NAMALWA (cell line): ENCODE measurements around the gene IFNAR2.

Experiments used
- DNase-seq: peaks from one replicate; pipeline ENCODE4 v3.0.0-alpha.2; 2015; ENCODE audit warnings: low spot score

The IFNAR2 gene

GRCh38 chr21:33229784-33230544 is at the start of gene IFNAR2:
TSS of gene IFNAR2 (plus strand) at chr21:33229938. CDS start at chr21:33241923, 11,985 bp downstream.
- peak; percentile 75 for DNase-seq

GRCh38 chr21:33185852-33186251 is 43.9 kb upstream of the IFNAR2 start:
- no peak for DNase-seq

DNA sequence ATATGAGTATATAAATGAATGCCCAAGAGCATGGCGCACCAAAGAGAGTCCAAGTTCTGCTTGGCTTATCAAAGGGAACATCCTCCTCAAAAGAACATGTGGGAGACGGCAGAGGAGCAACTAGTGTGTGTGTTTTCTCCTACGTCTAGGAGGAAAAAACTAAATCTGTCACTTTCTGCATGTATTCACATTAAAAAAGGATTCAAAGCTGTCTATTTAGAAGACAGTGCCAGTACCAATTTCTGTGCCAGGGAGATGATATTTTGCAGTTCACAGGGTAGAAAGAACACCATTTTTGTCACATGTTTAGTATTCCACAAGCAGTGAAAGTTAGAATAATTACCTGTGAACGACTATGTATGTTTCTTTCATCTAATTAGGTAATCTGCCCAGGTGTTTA is 42.5 kb upstream of the IFNAR2 start:
- no peak for DNase-seq

DNA sequence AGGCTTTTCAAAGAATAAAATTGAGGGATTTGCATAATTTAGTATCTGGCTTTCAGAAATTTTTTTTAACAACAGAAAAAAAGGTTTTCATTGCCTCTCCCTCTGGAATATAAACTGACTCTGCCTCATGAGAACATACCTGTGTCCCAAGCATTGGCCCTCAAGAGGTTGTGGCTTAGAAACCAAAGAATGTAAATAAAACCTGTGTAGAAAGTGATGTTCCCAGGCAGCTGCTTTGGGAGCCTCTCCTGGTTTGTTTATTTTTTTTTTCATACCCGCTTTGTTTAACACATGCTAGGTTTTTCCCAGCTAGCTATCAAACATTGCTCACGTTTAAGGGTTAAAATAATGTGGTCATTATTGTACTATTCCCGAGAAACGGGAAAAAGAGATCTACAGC is 40.5 kb upstream of the IFNAR2 start:
- no peak for DNase-seq

GRCh38 chr21:33189824-33190223 is 39.9 kb upstream of the IFNAR2 start:
- DNase-seq, result no peak

DNA sequence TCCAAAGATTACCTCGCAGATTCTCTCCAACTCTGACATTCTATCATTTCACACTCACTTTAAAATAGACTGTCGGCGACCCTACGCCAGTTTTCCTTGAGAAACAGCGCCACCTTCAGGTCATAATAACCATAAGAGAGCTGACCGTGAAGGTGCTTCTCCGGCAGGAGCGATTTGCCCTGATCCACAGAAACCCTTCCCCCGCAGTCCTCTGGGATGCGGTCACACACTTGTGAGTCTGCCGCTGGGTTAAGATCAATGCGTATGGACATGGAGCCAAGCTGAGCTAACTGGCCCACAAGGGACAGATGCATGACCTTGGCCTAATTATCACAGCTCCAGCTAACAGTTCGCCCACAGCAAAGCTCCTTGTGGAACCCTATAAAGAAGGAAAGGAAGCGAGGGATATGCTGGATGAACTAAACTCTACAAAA is 32.8 kb upstream of the IFNAR2 start:
- peak; percentile 82 for DNase-seq

DNA sequence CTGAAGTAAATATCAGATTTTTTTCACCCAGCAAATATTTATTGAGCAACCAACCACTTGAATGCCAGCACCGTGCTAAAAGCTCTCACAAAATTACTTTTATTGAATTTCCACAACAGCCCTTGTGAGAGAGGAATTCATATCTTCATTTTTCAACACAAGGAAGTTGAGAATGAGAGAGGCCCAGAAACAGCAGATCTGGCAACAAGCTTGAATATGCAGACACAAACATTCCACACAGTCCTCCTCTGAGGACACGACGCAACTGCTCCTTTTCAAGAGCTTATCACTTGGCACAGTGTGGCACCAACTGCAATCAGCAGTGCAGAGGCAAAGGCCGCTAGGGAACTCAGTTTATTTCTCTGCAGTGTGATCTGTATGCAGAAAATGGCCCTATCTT is 32.2 kb upstream of the IFNAR2 start:
- no peak for DNase-seq

GRCh38 chr21:33198346-33199099 is 31.2 kb upstream of the IFNAR2 start:
- DNase-seq, result no peak

DNA sequence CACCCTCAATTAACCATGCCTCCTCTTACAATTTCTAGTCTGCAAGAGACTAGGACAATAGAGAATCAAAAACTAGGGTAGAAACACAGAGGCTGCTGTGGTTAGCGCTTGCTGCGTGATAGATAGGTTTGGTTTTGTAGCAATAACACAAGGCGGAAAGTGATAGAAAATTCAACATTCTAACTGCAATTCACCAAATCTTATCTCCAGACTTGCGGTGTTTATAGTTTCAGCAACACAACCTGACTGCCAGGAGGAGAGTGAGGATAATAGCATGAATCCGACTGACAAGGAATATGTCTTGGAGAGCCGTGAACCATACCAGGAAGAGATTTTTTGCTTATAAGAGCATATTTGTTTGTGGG is 30.7 kb upstream of the IFNAR2 start:
- no peak for DNase-seq

DNA sequence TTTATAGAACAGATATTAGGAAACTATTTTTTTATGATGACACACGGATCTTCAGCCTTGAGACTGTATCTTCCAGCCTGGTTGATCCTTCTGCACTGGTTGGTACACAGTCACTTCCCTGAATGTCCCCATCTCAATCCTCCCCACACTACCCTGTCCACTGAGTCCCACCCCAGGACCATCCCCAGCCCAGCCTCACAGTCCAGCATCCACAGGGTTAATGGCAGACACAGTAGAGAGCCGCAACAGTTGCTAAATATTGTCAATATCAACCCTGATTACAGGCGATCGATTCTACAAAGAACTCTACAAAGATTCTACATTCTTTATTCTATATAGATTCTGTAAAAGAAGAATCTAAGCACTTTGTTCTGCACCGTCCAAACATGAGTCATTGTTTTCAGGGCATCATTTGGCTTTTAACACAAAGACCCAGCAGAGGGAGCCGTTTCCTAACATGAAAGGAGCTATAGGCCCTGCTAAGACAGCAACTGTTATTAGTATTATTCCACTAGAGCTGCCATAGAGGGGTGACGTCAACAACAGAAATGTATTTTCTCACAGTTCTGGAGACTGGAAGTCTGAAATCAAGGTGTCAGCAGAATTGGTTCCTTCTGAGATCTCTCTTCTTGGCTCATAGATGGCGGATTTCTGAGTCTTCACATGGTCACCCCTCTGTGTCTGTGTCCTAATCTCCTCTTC is 30.1 kb upstream of the IFNAR2 start:
- DNase-seq, result peak; percentile 97

DNA sequence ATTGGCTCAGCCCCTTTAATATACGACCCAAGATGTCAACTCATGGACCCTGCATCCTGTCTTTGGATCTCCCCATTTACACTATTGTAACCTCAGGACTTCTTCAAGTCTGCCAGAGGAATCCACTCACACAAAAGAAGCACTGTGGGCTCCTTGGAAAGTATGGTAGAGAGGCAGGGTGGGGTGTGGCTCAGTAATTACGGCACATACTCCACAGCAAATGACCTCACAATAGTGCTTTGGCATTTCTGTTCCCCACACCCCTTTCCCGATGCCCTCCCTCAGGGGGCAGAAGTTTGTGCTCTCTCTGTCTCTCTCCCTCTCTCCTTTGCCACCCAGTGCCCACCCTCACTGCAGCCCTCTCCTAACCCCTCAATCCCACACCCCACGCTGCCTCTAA is 27.8 kb upstream of the IFNAR2 start:
- DNase-seq, result no peak

DNA sequence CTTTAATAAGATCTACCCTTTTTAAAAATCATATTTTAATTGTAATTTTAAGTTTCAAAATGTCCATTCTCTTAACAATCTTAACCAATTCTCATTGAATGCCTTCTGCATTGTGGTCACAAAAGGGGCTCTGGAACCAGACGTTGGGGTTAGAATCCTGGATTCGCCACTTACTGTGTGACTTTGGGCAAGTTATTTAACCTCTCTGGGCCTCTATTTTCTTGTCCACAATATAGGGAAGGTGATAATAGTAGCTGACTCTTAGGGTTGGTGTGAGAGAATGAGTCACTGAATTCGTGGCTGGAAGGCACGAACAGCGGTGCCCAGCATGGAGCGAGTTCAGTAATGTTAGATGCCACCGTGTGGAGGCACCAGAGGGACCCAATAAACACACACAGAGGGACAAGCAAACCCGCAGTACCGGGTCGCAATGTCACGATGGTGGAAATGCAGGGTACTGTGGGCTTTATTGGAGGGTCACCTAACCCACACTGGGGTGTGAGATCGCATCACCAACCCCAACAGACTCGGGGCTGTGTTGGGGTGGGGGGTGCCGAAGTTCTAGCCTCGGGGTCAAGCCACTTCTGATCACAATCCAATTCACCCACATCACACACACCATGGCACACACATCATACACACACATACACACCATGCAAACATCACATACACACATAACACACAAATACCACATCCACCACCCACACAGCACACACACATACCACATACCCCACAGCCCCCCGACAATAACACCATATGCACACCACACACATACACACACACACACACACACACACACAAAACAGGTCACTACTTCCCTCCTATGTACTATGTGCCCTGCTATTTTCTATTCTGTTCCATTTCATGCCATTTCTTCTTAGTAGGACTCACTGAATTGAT is 27.0 kb upstream of the IFNAR2 start:
- no peak for DNase-seq

DNA sequence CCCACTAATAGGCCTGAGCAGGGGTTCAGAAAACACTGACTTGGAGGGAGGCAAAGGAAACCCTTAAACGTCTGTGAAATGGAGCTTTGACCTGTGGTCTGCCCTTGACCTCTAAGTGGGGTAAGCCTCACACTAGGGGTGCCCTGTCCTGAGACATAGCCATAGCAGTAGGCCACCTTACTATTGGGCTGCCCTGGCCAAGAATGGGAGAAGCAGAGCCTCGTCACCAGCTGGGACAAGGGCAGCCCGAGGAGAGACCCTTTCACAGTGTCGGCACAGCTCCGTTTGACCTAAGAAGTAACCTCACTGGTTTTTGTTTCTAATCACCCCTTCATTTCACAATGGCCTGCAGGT is 26.4 kb upstream of the IFNAR2 start:
- DNase-seq, result no peak

DNA sequence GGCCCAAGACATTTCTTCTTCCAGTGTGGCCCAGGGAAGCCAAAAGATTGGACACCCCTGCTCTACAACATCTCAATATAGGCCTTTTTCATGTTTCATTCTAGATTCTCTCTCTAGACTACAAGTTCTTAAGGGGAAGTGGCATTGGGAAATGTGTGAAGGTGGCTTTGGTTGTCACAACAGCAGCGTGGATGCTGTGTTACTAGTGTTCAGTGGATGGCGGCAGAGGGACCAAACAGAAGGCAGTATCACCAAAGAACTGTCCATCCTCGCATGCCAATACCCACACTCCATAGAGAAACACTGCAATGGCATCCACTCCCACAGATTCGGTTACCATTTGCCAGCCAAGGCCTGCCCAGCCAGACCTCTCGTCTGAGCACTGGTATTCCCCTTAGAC is 24.3 kb upstream of the IFNAR2 start:
- peak; percentile 59 for DNase-seq

DNA sequence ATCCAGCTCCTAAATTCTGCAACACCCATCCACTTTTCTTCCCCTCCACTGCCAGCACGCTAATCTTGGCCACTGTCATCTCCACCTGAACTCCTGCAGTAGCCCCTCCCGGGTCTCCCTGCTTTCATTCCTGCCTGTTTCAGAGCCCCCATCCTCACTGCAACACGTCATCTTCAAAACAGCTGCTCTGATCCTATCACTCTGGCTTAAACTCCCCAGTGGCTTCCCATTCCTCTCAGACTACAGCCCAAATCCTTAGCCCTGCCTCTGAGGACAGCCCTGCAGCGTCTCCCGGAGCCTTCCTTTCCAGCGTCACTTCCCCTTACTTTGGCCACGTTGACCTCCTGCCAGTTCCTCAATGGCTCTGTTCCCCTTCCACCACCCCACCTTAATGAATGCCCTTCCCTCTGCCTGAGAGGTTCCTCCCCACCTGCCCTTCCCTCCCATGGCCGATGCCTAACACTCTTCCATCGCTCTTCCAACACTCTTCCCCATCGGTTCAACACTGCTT is 22.9 kb upstream of the IFNAR2 start:
- DNase-seq, result no peak

DNA sequence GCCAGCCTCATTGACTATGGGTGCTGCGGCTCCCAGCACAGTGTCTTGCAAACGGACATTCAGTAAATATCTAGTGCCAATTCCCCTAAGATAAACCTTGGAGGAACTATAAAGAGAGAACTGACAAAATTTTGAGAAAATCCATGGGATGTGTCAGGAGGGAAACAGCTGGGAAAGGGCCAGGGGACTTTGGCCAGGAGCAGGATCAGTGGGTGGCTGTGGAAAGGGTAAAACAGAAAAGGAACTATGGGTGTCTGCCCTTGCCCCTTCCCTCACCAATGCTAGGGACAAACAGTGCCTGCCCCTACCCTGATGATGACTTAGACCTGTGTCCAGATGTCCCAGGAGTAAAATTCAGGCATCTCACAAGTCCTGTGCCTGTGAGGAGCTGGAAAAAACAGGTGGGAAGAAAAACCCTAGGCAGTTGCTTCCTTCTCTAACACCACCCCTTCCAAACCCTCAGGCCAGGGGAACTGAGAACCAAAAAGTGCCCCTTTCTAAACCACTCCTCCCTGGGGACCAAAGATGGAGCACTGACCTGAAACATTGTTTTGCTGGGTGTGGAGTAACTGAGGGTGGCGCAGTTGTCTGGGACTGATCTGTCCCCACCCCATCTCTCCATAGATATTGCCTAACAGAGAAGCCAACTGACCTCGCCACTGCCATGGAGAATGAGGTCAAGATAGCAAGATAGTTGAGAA is 22.1 kb upstream of the IFNAR2 start:
- peak; percentile 53 for DNase-seq

DNA sequence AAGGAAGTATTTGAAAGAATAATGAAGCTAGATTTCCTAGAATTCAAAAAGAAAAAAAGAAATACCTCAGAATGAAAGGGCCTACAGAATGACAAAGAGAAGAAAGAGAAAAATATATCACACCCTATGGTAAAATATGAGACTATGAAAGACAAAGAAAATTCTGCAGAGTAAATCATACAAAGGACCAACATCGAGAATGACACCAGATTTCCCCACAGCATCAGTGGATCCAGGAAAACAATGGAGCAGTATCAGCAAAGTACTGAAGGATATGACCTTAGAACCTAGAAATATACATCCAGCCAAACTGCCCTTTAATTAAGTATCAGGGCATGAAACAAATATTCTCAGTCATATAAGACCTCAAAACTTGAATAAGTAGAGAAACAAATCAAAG is 21.2 kb upstream of the IFNAR2 start:
- peak; percentile 48 for DNase-seq

DNA sequence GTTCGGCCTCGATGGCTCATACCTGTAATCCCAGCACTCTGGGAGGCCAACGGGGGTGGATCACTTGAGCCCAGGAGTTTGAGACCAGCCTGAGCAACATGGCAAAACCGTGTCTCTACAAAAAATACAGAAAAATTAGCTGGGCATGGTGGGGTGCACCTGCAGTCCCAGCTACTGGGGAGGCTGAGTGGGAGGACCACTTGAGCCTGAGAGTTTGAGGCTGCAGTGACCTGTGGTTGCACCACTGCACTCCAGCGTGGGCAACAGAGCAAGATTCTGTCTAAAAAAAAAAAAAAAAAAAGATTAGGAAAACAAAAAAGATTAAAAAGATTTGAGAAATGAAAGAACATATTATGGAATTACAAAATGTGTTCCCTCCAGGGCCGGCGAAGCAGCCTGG is 18.4 kb upstream of the IFNAR2 start:
- DNase-seq, result no peak

DNA sequence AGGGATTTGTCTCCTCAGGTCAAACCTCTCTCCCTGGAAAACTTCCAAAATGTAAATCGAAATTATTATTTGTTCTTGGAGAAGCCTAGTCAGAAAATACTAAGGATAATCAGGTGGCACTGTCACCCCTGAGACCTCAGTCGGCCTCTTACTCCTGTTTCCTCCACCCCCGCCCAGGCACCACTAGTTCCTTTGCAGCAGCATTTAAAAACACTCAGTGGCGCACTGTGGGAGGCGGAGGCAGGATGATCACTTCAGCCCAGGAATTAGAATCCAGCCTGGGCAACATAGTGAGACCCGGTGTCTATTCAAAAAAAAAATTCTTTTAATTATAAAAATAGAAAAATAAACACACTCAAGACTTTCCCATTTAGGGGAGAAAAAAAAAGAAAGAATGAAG is 18.0 kb upstream of the IFNAR2 start:
- DNase-seq, result no peak

- peak; percentile 55 for DNase-seq
Measured at GRCh38 chr21:33212159-33212851, 17.4 kb upstream of the IFNAR2 start.

DNA sequence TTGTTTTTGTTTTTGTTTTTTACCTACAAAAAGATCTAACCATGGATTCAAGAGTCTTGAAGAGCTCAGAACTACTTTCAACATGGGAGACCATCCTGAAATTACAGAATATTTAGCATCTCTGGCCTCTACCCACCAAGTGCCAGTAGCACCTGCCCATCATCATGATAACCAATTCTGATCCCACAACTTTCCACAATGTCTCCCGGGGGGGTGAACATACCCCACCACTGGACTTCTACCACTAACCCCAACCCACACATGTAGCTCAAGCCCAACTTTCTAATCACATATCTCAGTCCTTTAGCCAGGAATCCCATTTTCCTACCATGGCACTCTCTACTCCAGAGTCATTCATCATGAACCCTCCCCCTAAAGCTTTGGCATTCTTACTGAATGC is 15.7 kb upstream of the IFNAR2 start:
- DNase-seq, result no peak
